OCI-LY3 (cell line): ENCODE results near the gene SBNO2.

Source experiments
- EZH2phosphoT487 ChIP-seq: fragments of 200-600 bp; shearing (Covaris generic); IDR thresholded peaks from 2 replicates; pipeline ENCODE4 v1.6.1; 2018; ENCODE audit warnings: antibody characterized with exemption, mixed run types, low read depth
- TF ChIP-seq, protein P1 (sequence below): fragments of 200-600, 300-600 bp; sonication (generic); IDR thresholded peaks from 2 replicates; pipeline ENCODE4 v1.5.1; 2014; ENCODE audit warnings: antibody characterized with exemption, low read length, low read depth

DNA sequence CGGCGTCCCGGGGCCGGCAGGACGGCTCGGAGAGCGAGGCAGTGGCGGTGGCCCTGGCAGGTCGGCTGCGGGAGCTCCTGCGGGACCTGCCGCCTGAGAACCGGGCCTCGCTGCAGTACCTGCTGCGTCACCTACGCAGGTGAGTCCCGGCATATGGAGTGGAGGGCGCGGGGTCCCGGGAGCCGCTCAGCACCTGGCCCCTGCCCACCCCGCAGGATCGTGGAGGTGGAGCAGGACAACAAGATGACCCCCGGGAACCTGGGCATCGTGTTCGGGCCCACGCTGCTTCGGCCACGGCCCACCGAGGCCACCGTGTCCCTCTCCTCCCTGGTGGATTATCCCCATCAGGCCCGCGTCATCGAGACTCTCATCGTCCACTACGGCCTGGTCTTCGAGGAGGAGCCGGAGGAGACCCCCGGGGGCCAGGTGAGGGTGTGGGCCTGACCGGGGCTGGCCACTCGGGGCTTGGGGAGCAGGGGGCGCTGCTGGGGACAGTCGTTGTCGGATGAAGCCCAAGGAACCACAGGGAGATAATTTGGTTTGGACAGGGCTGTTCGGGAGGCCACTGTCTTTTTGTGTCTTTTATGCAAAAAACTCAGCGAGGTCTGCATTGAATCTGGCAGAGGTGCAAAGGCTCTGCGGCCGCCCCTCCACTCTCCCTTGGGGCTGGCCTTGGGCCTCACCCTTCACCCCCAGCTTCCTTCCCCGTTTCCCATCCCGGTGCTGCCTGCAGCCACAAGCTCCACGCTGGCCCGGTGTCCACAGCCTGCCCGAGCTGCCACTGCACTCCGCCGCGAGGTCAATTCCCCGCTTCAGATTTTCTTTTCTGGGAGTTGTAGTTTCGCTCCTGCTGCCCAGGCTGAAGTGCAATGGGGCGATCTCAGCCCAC is 90.9 kb downstream of the SBNO2 start:
- no peak for TF ChIP-seq EZH2phosphoT487
- TF ChIP-seq, protein P1, sequence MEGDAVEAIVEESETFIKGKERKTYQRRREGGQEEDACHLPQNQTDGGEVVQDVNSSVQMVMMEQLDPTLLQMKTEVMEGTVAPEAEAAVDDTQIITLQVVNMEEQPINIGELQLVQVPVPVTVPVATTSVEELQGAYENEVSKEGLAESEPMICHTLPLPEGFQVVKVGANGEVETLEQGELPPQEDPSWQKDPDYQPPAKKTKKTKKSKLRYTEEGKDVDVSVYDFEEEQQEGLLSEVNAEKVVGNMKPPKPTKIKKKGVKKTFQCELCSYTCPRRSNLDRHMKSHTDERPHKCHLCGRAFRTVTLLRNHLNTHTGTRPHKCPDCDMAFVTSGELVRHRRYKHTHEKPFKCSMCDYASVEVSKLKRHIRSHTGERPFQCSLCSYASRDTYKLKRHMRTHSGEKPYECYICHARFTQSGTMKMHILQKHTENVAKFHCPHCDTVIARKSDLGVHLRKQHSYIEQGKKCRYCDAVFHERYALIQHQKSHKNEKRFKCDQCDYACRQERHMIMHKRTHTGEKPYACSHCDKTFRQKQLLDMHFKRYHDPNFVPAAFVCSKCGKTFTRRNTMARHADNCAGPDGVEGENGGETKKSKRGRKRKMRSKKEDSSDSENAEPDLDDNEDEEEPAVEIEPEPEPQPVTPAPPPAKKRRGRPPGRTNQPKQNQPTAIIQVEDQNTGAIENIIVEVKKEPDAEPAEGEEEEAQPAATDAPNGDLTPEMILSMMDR: no peak
